GM19193 (cell line): ENCODE results near the gene PDIA2.

Experiments used
- POLR2A ChIP-seq: IDR thresholded peaks from 4 replicates; pipeline ENCODE4 v1.6.1; 2011; ENCODE audit not compliant: insufficient read depth, insufficient read length; ENCODE audit errors: extremely low read depth

Gene PDIA2

GRCh38 chr16:282491-282890 is 473 bp upstream of the PDIA2 start:
- no peak for TF ChIP-seq POLR2A

DNA sequence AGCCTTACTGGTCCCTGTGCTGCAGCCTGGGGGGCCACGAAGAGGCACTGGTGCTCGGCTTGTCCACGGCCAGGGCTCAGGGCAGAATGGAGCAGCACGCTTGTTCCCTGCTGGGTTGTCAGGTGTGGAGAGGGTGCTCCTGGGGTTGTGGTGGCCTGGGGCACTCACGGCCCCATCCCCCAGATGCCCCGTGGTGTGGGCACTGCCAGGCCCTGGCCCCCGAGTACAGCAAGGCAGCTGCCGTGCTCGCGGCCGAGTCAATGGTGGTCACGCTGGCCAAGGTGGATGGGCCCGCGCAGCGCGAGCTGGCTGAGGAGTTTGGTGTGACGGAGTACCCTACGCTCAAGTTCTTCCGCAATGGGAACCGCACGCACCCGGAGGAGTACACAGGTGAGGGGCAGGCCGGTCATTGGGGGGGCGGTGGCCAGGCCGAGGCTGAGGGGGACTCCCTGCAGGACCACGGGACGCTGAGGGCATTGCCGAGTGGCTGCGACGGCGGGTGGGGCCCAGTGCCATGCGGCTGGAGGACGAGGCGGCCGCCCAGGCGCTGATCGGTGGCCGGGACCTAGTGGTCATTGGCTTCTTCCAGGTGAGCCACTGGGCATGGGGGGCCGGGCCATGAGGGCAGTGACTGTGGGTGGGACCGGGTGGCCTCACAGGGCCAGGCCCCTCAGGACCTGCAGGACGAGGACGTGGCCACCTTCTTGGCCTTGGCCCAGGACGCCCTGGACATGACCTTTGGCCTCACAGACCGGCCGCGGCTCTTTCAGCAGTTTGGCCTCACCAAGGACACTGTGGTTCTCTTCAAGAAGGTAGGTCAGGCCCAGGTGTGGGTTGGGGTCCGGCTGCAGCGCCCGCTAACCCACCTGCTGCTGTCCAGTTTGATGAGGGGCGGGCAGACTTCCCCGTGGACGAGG is 1.5 kb downstream of the PDIA2 start:
- no peak for TF ChIP-seq POLR2A

DNA sequence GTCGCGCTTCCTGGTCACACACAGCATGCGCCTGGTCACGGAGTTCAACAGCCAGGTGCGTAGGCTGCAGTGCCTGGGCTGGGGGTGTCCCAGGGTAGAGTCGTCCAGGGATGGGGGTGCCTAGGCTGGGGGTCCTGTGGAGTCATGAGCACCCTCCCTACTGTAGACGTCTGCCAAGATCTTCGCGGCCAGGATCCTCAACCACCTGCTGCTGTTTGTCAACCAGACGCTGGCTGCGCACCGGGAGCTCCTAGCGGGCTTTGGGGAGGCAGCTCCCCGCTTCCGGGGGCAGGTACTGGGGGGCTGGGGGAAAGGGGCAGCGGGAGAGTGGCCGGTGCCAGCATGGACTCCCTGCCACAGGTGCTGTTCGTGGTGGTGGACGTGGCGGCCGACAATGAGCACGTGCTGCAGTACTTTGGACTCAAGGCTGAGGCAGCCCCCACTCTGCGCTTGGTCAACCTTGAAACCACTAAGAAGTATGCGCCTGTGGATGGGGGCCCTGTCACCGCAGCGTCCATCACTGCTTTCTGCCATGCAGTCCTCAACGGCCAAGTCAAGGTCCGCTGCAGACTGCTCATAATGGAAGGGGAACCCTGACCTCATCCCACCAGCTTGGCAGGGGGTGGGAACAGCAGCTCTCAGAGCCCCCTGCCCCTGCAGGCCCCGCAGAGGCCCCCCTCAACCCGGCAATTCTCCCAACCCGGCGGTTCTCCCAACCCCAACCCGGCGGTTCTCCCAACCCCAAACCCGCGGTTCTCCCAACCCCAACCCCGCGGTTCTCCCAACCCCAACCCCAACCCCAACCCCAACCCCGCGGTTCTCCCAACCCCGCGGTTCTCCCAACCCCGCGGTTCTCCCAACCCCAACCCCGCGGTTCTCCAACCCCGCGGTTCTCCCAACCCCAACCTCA is 2.4 kb downstream of the PDIA2 start:
- TF ChIP-seq POLR2A: no peak

GRCh38 chr16:286491-287297 is 3.7 kb downstream of the PDIA2 start:
- no peak for TF ChIP-seq POLR2A

GRCh38 chr16:287298-287811 is 4.4 kb downstream of the PDIA2 start:
- no peak for TF ChIP-seq POLR2A

DNA sequence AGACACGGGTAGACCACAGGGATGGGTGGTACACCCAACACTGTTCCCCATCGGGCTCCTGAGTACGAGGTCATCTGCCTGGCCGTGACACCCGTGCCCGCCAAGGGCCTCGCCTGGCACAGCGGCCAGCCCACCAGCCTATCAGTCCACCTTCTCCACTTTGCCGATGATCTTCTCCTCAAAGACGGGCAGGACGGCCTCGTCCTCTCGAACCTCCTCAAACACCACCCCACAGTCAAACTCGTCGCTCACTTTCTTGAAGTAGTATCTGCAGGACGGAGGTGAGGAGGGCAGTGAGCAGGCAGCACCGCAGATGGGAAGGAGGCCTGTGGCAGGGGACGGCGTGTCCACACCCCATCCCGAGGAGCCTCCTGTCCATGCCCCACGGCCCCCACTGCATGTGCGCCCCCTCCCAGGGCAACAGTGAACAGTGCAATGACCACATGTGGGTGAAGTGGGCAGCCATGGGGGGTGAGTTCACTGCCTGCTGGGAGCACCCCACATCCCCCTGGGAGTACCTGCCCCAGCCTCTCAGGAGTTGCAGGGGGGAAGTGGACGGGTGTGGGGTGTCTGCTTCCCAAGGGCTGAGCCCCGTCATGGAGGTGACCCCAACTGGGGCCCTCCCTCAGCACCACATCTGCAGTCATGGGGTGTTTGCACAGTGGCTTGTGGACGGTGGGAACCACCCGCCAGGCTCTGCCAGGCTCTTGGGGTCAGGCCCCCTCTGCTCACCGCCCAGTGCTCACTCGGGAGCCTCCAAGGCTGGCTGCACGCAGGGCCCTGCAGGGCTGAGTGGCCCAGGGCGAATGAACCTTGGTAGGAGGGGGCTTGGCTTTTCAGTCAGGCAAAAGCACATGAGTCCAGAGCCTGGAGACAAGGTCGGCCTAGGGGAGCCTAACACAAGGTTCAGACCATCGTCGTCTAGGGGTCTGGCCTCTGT is 5.3 kb downstream of the PDIA2 start:
- no peak for TF ChIP-seq POLR2A

DNA sequence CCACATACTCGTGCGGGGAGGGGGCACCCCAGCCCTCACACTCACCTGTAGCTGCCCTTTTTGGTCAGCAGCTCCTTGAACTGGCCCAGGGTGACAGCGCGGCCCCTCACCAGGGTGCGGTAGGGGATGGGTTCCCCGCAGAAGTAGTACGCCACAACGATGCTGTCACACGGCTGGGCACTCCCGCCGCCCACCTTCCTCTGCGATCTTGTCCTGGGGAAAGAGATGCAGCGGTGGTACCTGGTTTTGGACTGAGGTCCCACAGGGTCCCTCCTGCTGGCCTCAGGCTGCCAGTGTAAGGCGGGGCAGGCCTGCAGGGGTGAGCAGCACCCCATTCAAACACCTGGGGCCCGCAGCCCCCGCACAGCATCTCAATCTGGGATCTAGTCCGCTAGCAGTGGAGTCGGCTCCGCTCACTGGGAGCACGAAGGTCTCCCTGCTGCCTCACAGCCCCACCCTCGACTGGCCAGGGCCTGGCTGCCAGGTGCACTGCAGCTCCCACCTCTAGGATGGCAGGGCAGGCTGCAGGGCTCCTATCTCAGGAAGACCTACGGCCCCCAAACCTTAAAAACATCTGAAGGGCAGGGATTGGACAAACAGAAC is 6.5 kb downstream of the PDIA2 start:
- TF ChIP-seq POLR2A: no peak

DNA sequence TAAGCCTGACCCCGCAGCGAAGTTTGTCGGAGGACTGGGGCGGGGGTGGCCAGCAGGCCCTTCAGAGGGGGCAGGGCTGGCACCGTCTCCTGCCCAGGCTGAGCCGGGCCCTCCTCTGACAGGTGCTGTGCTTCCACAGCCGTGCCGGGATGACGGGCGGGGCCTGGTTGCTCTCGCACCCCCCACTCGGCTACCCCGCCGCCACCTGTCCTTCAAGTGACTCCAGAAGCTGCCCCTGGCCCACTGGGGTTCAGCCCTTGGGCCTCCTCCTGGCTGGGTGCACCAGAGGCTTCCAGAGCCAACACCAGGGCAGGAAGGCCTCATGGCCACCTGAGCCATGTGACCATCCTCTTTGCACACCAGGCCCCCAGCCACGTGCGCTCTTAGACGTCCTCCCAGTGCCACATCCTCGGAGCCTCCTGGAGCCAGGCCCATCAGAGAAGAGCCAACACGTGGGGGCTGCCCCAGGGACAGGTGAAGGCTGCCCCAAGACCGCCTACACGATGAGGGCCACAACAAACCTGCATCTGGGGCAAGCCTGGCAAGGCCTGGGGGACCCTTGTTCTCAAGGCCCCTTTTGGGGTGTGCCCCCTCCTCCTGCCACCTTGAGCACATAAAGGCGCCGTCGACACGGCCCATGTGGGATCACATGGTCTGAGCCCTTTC is 7.2 kb downstream of the PDIA2 start:
- TF ChIP-seq POLR2A: no peak

DNA sequence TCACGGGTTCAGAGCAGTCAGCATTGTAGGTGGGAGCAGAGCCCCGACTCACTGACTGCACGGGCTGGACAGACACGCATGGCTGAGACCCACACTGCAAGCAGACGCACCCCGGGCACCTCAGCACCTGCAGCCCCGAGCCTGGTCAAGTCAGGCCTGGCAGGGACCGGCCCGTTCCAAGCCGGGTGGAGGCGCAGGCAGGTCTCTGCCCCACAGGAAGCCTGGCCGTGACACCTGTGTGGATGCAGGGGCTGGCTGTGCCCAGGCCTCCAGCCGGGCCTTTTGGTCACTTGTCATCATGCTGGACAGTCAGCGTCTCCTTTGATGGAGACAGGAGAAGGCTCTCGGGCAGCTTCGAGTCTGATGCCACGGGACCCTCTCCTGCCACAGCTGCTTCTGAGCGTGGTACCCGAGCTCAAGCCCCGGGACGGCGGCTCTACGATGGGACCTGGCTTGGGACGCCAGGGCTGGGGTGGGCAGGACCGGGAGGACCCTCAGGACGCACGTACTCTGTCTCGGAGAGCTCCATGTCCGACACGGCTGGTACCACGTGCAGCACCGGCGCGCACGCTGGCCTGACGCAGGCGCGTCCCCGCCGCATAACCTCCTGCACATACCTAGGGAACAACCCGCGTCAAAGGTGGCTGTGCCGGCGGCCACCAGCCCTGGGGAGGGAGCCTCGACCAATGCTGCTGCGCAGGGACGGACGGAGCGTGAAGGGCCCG is 7.9 kb downstream of the PDIA2 start:
- no peak for TF ChIP-seq POLR2A

GRCh38 chr16:291539-291938 is 8.6 kb downstream of the PDIA2 start:
- no peak for TF ChIP-seq POLR2A

GRCh38 chr16:293043-293775 is 10.2 kb downstream of the PDIA2 start:
- no peak for TF ChIP-seq POLR2A
